Liver (tissue), 9 donors: ENCODE data around the gene PRC1. TPM values are rescaled to one million over a fixed set of nuclear protein-coding genes. Genes with fewer than 3 reads are reported as not detected.

Experiments used
- DNase-seq: peaks from one replicate; pipeline ENCODE4 v3.0.0-alpha.2; 2017; ENCODE audit warnings: low spot score
- H3K27ac ChIP-seq, 2 donors: one replicate each; pipeline ENCODE4 v1.7.0; 2013; ENCODE audit warnings: inconsistent platforms in 2 of 2, low read length in 2 of 2, control low read depth in 1 of 2, low read depth in 1 of 2, mild to moderate bottlenecking in 1 of 2
- H3K27me3 ChIP-seq, 4 donors: one replicate each; pipeline versions ENCODE4 v1.6.1 to v1.7.0; 2013; ENCODE audit warnings: low read length in 3 of 4, inconsistent platforms in 1 of 4, mild to moderate bottlenecking in 1 of 4, moderate library complexity in 1 of 4; ENCODE audit not compliant: control insufficient read depth in 4 of 4, insufficient read depth in 4 of 4
- H3K36me3 ChIP-seq, 4 donors: one replicate each; pipeline versions ENCODE4 v1.6.1 to v1.7.0; 2013; ENCODE audit warnings: low read length in 3 of 4, mild to moderate bottlenecking in 3 of 4, low read depth in 1 of 4, moderate library complexity in 1 of 4; ENCODE audit not compliant: control insufficient read depth in 4 of 4, insufficient read depth in 3 of 4
- H3K4me1 ChIP-seq, 4 donors: one replicate each; pipeline versions ENCODE4 v1.6.1 to v1.7.0; 2013; ENCODE audit warnings: low read length in 3 of 4, mild to moderate bottlenecking in 3 of 4, moderate library complexity in 1 of 4; ENCODE audit not compliant: control insufficient read depth in 4 of 4, insufficient read depth in 4 of 4
- H3K4me3 ChIP-seq, 3 donors: one replicate each; pipeline versions ENCODE4 v1.6.1 to v1.7.0; 2013; ENCODE audit warnings: low read length in 3 of 3, control low read depth in 1 of 3, low read depth in 1 of 3, mild to moderate bottlenecking in 1 of 3
- H3K9ac ChIP-seq, 2 donors: one replicate each; pipeline ENCODE4 v1.7.0; 2013; ENCODE audit warnings: low read length in 2 of 2, mild to moderate bottlenecking in 2 of 2, moderate library complexity in 2 of 2, control low read depth in 1 of 2, low read depth in 1 of 2
- H3K9me3 ChIP-seq, 4 donors: one replicate each; pipeline versions ENCODE4 v1.6.1 to v1.7.0; 2013; ENCODE audit warnings: low read length in 3 of 4; ENCODE audit not compliant: control insufficient read depth in 4 of 4
- CTCF ChIP-seq: fragments of 150-350 bp; IDR thresholded peaks from 2 replicates; pipeline ENCODE4 v1.5.1; 2017; ENCODE audit warnings: improper control_type of control experiment, low read depth, low read length; ENCODE audit not compliant: missing input control
- EGR1 ChIP-seq, 2 donors: IDR thresholded peaks; 2 replicates each; pipeline ENCODE4 v1.6.1; 2016 to 2018; ENCODE audit warnings: antibody characterized with exemption in 2 of 2, low read depth in 2 of 2
- FOXA1 ChIP-seq: IDR thresholded peaks from 2 replicates; pipeline ENCODE4 v1.6.1; 2016; ENCODE audit warnings: antibody characterized with exemption
- FOXA2 ChIP-seq: IDR thresholded peaks from 2 replicates; pipeline ENCODE4 v1.6.1; 2016; ENCODE audit warnings: antibody characterized with exemption
- GABPA ChIP-seq, 2 donors: IDR thresholded peaks in 1 of 2; conservative IDR thresholded peaks in 1 of 2; 2 replicates each; pipeline ENCODE4 v1.6.1; 2016; ENCODE audit warnings: antibody characterized with exemption in 2 of 2, mild to moderate bottlenecking in 1 of 2, moderate library complexity in 1 of 2
- HNF4A ChIP-seq, 2 donors: conservative IDR thresholded peaks; 2 replicates each; pipeline ENCODE4 v1.6.1; 2016; ENCODE audit warnings: antibody characterized with exemption in 2 of 2, mild to moderate bottlenecking in 2 of 2
- HNF4G ChIP-seq: IDR thresholded peaks from 2 replicates; pipeline ENCODE4 v1.6.1; 2016; ENCODE audit warnings: antibody characterized with exemption
- JUND ChIP-seq, 2 donors: IDR thresholded peaks; 2 replicates each; pipeline ENCODE4 v1.6.1; 2016; ENCODE audit warnings: antibody characterized with exemption in 2 of 2
- NR2F2 ChIP-seq: IDR thresholded peaks from 2 replicates; pipeline ENCODE4 v1.6.1; 2016; ENCODE audit warnings: antibody characterized with exemption
- RAD21 ChIP-seq, 2 donors: IDR thresholded peaks; 2 replicates each; pipeline ENCODE4 v1.6.1; 2016; ENCODE audit warnings: antibody characterized with exemption in 2 of 2, mild to moderate bottlenecking in 2 of 2
- SP1 ChIP-seq: IDR thresholded peaks from 2 replicates; pipeline ENCODE4 v1.6.1; 2018; ENCODE audit warnings: antibody characterized with exemption, mild to moderate bottlenecking
- TAF1 ChIP-seq: conservative IDR thresholded peaks from 2 replicates; pipeline ENCODE4 v1.6.1; 2016; ENCODE audit warnings: antibody characterized with exemption, mild to moderate bottlenecking
- WGBS: extraction: QIAGEN DNeasy Blood & Tissue Kit; methylation state at CpG from one replicate; pipeline ENCODE4 v1.1.7; 2013; 5-methylcytosine and 5-hydroxymethylcytosine counted together
- polyA plus RNA-seq, 2 donors: library from polyadenylated mRNA; stranded (reverse) in 1 of 2; unstranded in 1 of 2; fragments of 200-250 nt in 1 of 2; fragments of >200 nt in 1 of 2; fragmentation: Nextera tagmentation in 1 of 2; extraction: Ambion mirVana in 1 of 2; gene quantifications; one replicate each; pipeline versions ENCODE4 v1.2.1 to v1.2.3, GENCODE V29; 2013 to 2015
- total RNA-seq, 2 donors: library from RNA; depleted of rRNA; stranded (reverse); fragments of >200 nt; gene quantifications; one replicate each; pipeline ENCODE4 v1.2.3, GENCODE V29; 2014
- TF ChIP-seq, protein P1 (sequence below): IDR thresholded peaks from 2 replicates; pipeline ENCODE4 v1.6.1; 2016; ENCODE audit warnings: antibody characterized with exemption
- TF ChIP-seq, protein P2 (sequence below): IDR thresholded peaks from 2 replicates; pipeline ENCODE4 v1.6.1; 2016; ENCODE audit warnings: antibody characterized with exemption
- TF ChIP-seq, protein P3 (sequence below): IDR thresholded peaks from 2 replicates; pipeline ENCODE4 v1.6.1; 2016; ENCODE audit warnings: antibody characterized with exemption
- donor health status: healthy.
- donor health status: healthy.
- donor health status: healthy.
- donor health status: healthy.
- donor health status: healthy.

PRC1 gene
- total and polyA plus RNA-seq, 4 donors: 2.1 to 128 (median 5.6) TPM

DNA sequence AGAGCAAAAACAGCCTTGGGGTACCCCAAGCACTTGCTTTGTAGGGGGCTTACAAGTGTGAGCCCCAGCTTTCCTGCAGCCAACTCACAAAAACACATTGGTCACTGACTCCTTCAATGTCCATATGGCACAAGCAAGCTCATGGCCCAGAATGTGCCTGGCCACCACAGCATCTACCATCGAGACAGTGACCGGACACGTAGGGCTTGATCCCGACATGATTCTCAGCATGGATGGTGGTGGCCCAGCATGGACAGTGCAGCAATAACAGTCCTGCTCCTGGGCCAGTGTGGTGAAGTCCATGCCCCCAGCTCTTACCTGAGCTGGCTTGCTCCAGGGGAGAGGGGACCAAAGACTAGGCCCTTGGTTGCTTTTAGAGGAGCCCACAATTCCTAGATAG lies 53.3 kb downstream of the PRC1 start (continued):
- TF ChIP-seq FOXA2 (no peak), HNF4A (conservative IDR thresholded peaks at IDR 0.05) (no peak)

DNA sequence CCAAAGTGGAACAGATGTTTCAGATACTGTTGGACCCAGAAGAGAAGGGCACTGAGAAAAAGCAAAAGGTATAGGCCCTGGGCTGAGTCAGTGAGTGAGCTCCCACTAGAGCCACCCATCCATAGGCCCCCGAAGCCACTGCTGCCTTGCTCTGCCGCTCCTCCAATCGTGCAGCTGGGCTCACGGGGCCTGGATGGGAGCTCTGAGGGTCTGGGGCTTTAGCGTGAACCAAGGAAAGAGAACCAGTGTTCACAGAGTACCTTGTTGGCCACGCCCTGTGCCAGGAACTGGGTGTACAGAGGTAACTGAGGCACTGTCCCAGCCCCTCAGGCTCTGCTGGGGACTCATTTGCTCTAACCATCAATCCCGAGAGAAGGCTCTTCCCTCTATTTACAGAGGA lies 54.6 kb downstream of the PRC1 start:
- TF ChIP-seq, protein P1, sequence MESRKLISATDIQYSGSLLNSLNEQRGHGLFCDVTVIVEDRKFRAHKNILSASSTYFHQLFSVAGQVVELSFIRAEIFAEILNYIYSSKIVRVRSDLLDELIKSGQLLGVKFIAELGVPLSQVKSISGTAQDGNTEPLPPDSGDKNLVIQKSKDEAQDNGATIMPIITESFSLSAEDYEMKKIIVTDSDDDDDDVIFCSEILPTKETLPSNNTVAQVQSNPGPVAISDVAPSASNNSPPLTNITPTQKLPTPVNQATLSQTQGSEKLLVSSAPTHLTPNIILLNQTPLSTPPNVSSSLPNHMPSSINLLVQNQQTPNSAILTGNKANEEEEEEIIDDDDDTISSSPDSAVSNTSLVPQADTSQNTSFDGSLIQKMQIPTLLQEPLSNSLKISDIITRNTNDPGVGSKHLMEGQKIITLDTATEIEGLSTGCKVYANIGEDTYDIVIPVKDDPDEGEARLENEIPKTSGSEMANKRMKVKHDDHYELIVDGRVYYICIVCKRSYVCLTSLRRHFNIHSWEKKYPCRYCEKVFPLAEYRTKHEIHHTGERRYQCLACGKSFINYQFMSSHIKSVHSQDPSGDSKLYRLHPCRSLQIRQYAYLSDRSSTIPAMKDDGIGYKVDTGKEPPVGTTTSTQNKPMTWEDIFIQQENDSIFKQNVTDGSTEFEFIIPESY: no peak
- no peak for TF ChIP-seq SP1
- TF ChIP-seq EGR1 (IDR thresholded peaks at IDR 0.05; ENCODE audit: low read depth in 2 of 2): no peak
- TF ChIP-seq GABPA (IDR thresholded peaks at IDR 0.05 in 1 of 2, conservative IDR thresholded peaks at IDR 0.05 in 1 of 2): no peak
- no peak for TF ChIP-seq TAF1
- TF ChIP-seq FOXA1: no peak
- TF ChIP-seq FOXA2: no peak
- TF ChIP-seq HNF4A (conservative IDR thresholded peaks at IDR 0.05): no peak
- no peak for TF ChIP-seq HNF4G
- TF ChIP-seq JUND (IDR thresholded peaks at IDR 0.05): no peak
- TF ChIP-seq CTCF: no peak
- Histone ChIP-seq H3K4me3 (no peak overlapping the region), H3K27me3 (no peaks in the 10 kb centered on the region), H3K9me3 (no peaks in the 10 kb centered on the region), H3K9ac (no peak overlapping the region), H3K36me3 (peaks cover 23 to 45% (median 35%) of the 10 kb centered on the region in 4 donors), H3K4me1 (peaks cover 2 to 14% (median 11%) of the 10 kb centered on the region in 4 donors), H3K27ac (no peak overlapping the region)
- WGBS: 96% methylated on average over 7 of the region's 7 CpGs
- no peak for DNase-seq

DNA sequence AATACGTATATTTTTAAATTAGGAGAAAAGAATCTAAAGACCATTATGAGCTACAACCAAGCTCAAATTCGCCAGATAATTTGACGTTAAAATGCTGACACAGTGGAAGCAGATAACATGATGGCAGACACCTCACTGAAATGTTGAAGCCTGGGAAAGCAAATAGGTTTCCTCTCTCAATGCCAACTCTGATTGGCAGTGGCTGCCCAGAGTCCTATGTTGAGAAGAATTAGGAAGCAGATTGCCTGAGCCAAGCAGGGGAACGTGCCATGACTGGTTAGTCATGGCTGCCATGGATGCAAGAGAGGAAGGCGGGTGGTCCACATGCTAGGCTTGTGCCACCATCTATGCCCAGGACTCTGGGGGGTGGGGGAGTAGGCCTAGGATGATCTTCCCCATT lies 56.1 kb downstream of the PRC1 start:
- no peaks in the 10 kb centered on the region for H3K27me3 ChIP-seq
- WGBS: 92% methylated on average over 5 of the region's 5 CpGs
- no peak overlapping the region for H3K4me3 ChIP-seq
- no peak overlapping the region for H3K27ac ChIP-seq
- no peak overlapping the region for H3K9ac ChIP-seq
- TF ChIP-seq, protein P1: no peak
- TF ChIP-seq, protein P2, sequence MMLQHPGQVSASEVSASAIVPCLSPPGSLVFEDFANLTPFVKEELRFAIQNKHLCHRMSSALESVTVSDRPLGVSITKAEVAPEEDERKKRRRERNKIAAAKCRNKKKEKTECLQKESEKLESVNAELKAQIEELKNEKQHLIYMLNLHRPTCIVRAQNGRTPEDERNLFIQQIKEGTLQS: no peak
- no peak for TF ChIP-seq FOXA1
- no peak for TF ChIP-seq HNF4G
- no peak for TF ChIP-seq TAF1
- no peak for TF ChIP-seq JUND (IDR thresholded peaks at IDR 0.05)
- no peak for TF ChIP-seq FOXA2
- TF ChIP-seq RAD21 (IDR thresholded peaks at IDR 0.05): no peak
- TF ChIP-seq, protein P3, sequence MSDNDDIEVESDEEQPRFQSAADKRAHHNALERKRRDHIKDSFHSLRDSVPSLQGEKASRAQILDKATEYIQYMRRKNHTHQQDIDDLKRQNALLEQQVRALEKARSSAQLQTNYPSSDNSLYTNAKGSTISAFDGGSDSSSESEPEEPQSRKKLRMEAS: no peak
- TF ChIP-seq NR2F2: no peak
- H3K36me3 ChIP-seq: peaks cover 21 to 37% (median 25%) of the 10 kb centered on the region in 4 donors
- H3K4me1 ChIP-seq: peaks cover 2 to 22% (median 17%) of the 10 kb centered on the region in 4 donors
- DNase-seq: no peak
- no peaks in the 10 kb centered on the region for H3K9me3 ChIP-seq
